Activated CD4-positive, CD25-positive, alpha-beta regulatory T cell treated with anti-CD3 and anti-CD28 coated beads, Interleukin-2, amount 50 U/mL, for 16 hours (primary cell): ENCODE data around the gene KIAA2012.

Experiments used
- DNase-seq: peaks from one replicate; pipeline ENCODE4 v3.0.0-alpha.2; 2020; ENCODE audit warnings: low read depth, low spot score

Gene KIAA2012

DNA sequence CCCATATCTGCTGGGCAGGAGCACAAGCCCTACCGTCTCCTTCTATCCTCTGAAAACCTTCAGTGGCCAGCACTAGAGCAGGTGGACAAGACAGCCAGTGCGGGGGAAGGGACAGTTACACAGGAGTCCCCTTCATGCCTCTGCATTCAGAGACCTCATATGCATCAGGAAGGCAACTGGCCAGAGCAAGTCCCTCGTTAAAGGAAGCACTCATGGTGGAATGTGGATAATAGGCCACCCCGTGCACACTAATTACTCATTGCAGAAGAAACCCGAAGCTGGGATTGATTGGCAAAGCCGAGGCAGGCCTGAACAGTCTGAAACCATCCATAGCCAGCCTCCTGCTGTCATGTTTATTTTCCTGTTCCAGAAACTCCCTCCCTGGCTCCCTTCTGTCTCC is 11.2 kb downstream of the KIAA2012 start:
- no peak for DNase-seq

DNA sequence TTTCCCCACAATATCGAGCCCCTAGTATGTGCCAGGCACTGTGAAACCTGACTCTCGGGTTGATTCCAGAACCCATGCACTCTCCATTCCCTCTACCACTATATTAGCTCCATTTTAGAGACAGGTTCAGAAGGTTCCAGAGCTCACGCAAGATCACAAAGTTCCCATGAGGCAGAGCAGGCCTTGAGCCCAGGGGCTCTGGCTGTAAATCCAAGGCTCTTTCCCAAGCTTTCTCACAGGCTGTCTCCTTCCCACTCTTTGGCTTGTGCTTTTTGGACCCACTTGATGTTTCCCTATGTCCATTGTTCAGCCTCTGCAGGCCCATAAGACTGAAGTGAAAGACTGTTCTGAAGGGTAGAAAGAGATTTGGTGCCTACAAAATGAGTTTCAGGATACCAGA is 15.7 kb downstream of the KIAA2012 start:
- no peak for DNase-seq

DNA sequence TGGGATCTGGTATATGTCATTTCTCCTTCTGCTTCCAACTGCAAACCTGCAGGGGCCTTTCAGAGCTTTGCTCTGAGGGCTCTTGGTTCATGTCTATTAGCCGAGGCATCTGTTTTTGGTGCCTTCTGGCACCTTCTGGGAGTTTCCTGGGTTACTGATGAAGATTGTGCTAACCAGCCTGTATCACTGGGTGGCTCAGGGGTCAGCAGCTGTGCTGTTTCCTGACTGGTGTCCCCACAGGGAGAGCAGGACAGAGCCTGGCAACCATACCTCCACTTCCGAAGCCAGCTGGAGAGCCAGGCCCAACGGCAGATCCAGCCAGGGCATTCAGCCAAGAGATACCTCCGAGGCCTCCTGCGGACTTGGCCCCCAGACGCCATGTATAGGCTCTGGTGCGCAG is 17.5 kb downstream of the KIAA2012 start:
- DNase-seq: no peak

DNA sequence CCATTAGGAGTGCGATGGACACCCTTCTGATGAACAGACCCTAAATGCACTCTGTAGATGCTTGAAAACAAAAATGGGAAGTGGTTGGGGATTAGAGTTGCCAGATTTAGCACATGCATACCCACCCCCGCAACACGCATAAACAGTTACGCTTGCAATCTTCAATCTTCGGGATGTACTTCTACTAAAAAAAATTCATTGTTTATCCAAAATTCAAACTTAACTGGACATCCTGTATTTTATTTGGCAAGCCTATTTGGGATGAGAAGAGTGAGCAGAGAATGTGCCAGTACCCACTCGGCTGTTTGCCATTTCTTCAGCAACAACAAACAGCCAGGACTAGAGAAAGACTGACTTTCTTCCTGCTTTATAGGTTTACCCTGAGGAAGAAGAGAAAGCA is 18.4 kb downstream of the KIAA2012 start:
- DNase-seq: no peak

DNA sequence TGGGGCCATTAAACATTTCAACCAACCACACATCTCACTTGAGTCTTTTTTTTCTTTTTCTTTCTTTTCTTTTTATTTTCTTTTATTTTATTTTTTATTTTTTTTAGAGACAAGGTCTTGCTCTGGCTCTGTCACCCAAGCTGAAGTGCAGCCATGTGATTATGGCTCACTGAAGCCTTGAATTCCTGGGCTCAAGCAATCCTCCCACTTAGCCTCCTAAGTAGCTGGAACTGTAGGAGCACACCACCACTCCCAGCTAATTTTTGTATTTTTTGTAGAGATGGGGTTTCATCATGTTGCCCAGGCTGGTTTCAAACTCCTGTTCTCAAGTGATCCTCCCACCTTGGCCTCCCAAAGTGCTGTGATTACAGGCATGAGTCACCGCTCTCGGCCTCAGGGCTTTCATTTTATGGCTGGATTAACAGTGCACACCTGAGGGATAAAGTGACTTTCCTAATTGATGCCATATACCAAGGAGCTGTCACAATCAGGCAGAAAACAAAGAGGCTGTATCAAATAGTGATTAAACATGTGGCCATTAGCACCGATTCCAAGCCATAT is 21.5 kb downstream of the KIAA2012 start:
- DNase-seq: no peak

DNA sequence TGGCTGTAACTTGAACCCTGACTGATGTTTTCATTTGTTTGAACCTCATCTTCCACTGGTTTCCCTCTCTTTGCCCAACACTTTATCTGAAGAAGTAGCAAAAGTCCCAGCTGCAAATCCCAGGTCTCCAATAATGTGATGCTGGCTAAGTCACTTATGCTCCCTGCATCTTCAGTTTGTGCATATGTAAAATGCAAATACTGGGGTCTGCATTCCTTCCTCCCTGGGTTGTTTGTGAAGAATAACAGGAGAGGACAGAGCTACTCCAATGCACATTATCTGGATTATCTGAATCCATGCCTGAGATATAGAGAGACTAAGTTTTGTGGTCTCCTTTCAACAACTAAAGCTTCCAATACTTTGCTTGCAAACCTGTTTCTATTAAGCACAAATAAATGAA is 22.2 kb downstream of the KIAA2012 start:
- no peak for DNase-seq

DNA sequence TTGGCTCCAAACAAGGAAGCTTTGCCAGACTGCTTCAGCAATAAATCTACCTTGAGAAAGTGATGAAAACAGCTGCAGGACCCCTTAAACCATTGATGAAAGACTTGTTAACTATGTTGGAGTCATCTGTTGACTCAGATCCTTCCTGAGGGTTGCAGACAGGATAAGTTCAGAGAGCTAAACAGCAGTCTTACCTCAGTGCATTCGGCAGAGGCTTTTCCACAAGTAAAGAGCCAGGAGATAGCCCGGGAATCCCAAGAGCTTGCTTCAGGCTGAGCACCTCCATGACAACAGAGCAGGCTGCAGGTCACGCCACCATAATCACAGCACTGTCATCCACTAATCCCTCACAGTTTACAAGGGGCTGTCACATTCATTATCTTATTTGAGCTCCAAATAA is 23.7 kb downstream of the KIAA2012 start:
- DNase-seq: no peak

DNA sequence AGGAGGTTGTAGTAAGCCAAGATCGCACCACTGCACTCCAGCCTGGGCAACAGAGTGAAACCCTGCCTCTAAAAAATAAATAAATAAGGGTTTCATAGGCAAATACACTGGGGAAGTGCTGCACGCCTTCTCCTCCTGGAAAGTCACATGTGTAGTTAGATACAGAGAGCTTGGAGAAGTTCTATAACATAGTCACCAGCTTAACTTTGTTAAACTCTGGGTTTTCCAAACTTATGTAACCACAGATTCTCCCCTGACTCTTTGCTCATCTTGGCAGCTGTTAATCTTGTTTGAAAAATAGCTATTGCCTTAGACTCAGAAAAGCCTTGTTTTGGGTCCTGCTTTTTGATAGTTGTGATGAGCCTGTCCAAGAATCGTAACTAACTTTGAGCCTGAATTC is 25.2 kb downstream of the KIAA2012 start:
- DNase-seq: no peak

DNA sequence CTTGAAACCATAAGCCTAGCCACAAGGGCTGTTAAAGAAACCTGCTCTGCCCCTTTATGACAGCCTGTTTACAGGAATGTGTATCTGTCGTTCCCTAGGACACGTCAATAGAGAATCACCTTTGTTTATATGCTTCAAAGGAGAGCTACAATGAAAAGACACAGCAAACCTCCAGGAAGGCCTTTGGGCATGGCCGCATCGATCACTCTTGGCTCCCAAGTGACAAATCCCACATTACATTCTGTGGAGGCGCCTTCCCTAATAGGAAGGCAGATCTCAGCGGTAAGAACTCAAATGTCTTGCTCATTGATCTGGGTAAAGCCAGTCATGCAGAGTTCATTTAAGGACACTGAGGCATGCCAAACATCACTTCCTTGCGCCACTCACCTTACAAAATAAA is 26.5 kb downstream of the KIAA2012 start:
- no peak for DNase-seq

DNA sequence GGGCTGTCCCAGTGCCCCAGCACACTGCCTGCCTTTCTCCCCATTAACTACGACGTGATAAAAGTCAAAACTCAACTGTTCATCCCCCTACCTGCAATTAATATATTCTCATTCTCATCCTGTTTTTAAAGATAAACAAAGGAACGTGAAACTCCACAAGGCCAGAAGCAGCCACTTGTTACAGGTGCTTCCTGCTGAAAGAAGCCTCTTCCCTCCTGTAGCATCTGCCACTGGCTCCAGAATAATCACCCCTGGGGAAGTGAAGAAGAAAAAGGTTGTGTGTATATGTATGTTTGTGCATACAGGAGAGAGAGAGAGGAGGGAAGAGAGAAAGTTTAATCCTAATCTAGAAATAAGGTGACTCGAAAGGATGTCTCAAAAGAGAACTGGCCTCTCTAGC is 27.1 kb downstream of the KIAA2012 start:
- no peak for DNase-seq

DNA sequence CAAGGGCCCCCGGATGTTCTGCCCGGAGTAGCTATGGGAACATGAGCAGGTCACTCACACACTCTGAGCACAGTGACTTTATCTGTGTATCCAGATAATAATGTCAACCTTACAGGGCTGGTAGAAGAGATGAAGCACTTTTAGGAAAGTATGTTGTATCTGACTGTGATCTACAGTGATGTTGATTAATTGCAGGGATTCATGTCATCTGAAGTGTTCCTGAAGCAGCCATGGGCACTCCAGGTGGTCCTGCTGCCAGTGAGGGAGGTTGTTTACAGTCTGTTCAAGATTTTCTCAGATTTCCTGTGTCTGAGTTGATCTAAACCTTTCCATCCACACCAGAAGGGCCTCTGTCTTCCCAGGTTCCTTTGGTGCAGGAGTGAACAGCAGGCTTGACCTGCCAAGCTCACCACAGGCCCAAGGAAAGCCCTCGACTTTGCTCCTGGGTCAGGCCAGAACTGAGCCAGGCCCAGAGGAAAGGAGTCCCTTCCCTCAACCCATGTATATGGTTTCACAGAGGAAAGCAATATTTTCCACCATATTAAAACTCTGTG is 28.0 kb downstream of the KIAA2012 start:
- no peak for DNase-seq

DNA sequence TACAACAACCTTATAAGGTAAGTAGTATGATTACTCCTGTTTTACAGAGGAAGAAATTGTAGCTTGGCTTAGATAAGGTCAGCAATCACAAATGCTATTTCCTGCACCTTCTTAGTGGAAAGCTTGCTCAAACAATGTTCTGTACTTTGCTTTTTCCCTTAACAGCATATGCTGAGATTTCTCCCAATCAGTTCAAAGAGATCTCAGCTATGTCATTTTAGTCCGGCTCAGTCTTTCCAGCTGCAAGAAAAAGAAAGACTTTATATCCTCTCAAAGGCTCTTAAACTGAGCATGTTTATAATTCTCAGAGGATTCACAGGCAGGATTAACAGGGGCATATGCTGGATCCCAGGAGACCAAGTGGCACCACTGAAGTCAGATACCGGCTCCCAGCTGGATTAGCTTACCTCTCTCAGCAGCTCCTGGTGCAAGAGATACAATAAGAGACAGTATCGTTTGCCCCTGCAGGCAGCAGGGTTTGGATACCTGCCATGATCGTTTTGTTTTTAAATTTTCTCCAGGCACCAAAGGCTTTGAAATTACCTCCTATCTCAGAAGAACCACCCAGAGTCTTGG is 29.5 kb downstream of the KIAA2012 start:
- DNase-seq: no peak

DNA sequence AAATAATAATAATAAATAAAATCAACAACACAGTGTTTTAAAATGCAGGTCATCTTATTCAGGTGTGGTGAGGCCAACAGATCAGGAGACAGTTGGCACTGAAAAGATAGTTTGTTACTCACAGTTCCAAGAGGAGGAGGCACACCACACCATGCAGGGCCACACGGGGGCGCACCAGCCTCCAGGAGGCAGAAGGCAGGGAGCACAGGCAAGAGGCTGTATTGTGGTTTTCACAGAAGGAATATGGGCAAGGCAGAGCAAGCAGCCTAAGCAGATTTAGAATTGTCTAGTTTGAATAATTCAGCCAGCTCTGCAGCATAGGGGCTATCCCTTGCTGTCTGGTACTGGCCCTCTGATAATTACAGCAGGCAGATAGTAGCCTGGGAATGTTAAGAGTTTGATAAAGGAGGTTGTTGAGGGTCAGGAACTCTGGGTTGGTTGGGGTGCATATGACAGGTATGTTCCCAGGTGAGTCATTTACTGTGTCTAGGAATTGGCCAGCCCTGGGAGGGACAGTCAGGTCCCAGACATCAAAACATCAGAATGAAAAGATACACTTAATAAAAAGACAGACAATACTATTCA is 31.3 kb downstream of the KIAA2012 start:
- no peak for DNase-seq

DNA sequence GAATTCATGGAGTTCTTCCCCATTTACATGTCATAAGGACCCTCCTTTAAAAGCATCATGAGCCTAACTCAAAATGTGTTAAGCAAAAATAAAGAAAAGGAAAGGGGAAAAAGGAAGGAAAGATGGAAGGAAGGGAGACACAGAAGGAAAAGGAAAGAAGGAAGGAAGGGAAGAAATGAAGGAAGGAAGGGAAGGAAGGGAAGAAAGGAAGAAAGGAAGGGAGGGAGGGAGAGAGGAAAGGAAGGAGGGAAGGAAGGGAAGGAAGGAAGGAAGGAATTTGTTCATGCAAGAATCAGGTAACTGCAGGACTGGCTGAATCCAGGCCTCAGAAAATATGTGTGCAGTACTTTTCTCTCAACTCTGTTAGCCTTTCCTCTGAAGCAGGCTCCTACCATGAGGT is 32.0 kb downstream of the KIAA2012 start:
- DNase-seq: no peak

DNA sequence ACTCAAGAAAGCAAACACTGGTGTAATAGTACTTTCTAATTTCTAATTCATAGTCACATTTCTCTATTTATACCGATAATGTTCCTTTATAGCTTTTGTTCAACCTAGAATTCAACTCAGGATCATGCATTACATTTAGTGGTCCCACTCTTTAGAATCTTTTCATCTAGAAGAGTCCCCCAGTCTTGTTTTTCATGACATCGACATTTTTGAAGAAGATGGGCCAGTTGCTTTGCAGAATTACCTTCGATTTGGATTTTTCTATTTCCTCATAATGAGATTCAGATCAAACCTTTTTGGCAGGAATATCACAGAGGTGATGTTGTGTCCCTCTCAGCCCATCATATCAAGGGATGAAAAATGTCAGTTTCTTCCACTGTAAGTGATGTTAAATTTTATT is 35.3 kb downstream of the KIAA2012 start:
- DNase-seq: no peak

DNA sequence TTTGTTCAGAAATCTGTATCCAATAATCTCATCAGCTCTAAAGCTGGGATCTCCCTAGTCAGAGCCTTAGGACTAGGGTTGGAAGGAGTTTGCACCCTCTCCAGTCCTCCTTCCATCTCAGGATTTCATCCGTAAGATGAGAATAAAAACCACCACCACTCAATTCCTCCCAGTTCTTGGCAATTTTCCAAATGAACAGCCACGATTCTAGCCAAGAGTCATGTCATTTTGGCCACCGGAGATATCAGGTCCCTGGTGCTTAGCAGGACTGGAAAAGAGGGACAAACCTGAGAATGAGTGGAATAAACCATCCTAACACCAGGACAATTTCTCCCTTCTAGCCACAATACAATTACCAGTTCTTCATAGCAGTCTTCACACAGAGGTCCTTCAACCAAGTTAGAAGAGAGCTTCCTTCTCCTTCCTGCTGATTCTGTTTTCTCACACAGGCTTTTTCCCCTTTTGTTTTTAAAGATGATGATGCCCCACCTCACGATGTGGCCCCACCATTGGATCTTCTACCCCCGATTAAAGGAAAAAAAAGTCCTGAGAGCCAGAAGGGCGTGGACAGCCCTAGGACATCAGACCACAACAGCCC is 36.2 kb downstream of the KIAA2012 start:
- no peak for DNase-seq

DNA sequence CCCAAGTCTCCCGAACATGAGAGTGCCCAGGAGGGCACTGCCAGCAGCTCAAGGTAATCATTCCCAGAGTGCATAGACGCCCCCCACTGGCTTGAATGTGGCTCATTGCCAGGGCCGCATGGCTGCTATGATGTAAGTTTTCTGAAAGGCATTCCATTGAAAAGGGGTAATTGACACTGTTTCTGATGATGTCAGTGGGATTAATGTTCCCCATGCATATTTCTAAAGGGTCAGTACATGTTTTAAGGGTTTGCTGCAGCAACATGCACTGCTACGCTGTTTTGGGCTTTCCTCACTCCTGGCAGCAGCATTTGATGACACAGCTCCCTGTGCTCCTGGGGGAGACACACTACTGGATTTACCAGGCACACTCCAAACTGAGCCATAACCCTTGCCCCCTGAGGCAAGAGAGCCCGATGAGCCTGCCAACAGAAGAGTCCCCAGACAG is 36.7 kb downstream of the KIAA2012 start:
- DNase-seq: no peak

DNA sequence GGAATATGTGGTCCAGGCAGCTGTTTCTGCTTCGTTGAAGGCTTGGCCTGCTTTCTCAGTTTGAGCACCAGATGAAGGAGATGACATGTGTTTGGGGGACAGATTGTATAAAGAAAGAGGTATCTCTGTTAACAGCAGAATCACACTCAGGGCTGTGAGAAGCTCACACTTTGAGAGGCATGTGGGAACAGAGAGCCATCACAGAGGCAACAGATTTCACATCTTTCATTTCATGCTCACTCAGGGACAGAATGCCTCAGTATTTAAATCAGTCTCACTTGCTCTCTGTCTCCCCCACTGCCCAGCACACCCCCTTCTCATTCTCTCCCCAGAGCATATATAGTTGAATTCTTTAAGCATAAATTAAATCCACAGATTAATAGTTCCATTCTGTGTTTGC is 37.4 kb downstream of the KIAA2012 start:
- DNase-seq: no peak

DNA sequence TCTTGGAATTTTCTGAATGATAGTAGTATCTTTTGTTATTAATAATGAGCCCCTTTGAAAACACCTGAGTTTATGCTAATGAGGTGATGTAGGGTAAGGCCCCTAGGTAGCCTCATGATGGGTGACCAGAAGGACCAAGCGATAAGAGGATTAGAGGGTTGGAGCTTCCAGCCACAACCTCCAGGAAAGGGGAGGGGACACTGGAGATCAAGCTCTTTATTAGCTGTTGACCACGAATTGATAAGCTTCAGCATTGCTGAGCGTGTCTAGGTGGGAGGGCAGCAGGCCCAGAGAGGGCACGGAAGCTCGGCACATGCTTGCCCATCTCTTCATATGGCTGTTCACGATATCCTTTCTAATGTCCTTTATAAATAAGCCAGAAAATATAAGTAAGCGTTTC is 39.0 kb downstream of the KIAA2012 start:
- DNase-seq: no peak

DNA sequence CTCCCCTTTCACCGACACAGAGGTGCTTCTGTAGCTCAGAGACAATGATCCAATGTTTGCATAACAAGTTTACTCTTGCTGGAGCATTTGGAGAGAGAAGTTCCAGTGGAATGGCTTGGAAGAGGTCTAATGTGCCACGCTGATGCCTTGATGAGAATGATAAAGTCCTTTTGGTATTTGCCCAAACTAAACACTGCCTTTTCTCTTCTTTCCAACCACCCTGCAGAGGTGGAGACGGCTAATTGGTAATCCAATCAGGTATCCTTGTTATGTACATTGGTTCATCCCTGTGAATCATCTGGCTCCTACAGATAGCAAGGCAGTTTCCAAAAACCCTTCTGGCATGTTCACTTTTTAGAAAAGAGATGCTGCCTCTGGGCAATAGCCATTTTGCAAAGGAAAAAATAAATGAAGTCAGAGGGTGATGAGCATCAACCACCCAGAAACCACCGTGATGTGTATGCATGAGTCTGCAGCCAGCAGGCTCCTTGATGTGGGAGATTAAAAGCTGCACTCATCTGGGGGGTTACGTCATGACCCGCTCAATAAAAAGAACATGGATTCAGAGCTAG is 40.6 kb downstream of the KIAA2012 start:
- DNase-seq: no peak

DNA sequence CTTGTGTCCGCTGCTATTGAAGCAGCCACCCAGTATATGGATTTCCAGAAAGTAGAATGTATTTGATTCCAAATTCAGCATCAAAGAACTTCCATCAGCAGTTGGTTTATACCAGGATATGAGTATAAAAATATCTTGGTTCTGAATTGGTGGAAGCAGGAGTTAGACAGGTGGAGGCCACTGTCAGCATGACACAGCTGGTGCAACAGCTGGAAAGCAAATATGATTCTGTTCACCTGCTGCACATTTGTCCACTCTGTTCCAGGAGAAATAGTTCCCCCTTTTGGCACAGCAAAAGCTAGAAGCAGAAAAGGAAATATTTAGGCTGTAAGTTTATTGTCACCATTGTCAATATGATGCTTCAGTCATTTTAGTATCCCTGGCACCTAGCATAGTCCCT is 41.2 kb downstream of the KIAA2012 start:
- DNase-seq: no peak

DNA sequence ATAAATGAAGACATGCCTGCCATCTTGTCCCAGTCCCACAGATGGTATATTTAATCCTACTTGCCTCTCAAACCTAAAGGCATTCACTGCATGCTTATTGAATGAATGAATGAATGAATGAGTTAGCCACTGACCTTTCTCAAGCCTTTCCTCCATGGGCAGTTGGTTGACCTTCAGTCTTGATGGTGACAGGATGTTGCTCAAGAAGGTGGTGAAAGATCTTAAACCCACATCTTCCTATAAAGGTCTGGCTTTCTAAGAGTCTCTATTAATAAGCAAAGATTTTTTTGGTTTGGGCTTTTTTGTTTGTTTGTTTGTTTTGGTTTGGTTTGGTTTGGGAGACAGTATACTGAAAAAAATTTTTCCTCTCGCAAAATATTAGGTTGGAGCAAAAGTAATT is 41.7 kb downstream of the KIAA2012 start:
- DNase-seq: no peak
